ENCODE measurements around the gene ZGPAT. TPM values are rescaled to one million over a fixed set of nuclear protein-coding genes. Genes with fewer than 3 reads are reported as not detected.

The ZGPAT gene
- total RNA-seq, 2 donors from 2014 or later = 28.8 to 29.5 TPM

GRCh38 chr20:63746751-63747315, 39.0 kb downstream of the ZGPAT start:
- Mint-ChIP-seq H3K4me1 (peaks cover 4% of the 10 kb centered on the region), H3K27ac (no peak overlapping the region), H3K36me3 (ENCODE audit: low read depth) (peaks cover 14% of the 10 kb centered on the region), H3K9me3 (no peaks in the 10 kb centered on the region), H3K4me3 (no peak overlapping the region), H3K27me3 (ENCODE audit: insufficient read depth) (no peaks in the 10 kb centered on the region)
- 96% methylated on average over 40 to 47 of the region's 47 CpGs for WGBS, 2 experiments (ENCODE audit: insufficient coverage in 1 of 2, insufficient read length in 1 of 2)
- H3K27ac ChIP-seq (ENCODE audit: low read depth, low read length) = no peak overlapping the region
- H3K27me3 ChIP-seq (ENCODE audit: control insufficient read depth, insufficient read depth, low read length, poor library complexity, severe bottlenecking) = no peaks in the 10 kb centered on the region
- no peak overlapping the region for H3K9ac ChIP-seq (ENCODE audit: extremely low read depth, low read length, poor library complexity, severe bottlenecking)
- peaks cover under 1% of the 10 kb centered on the region for H3K4me1 ChIP-seq (ENCODE audit: control insufficient read depth, insufficient read depth, low read length)
- H3K36me3 ChIP-seq (ENCODE audit: control insufficient read depth, insufficient read depth, low read length) = peaks cover 23% of the 10 kb centered on the region
- no peak for TF ChIP-seq CTCF (conservative IDR thresholded peaks at IDR 0.05)
- peak; percentile 45 for DNase-seq
- H3K9me3 ChIP-seq (ENCODE audit: control insufficient read depth, low read length) = no peaks in the 10 kb centered on the region
- no peak overlapping the region for H3K4me3 ChIP-seq (ENCODE audit: low read length)

- Histone ChIP-seq H3K27ac (ENCODE audit: low read depth, low read length) (no peak overlapping the region), H3K4me3 (ENCODE audit: low read length) (no peak overlapping the region), H3K4me1 (ENCODE audit: control insufficient read depth, insufficient read depth, low read length) (no peaks in the 10 kb centered on the region), H3K9me3 (ENCODE audit: control insufficient read depth, low read length) (no peaks in the 10 kb centered on the region), H3K9ac (ENCODE audit: extremely low read depth, low read length, poor library complexity, severe bottlenecking) (no peak overlapping the region), H3K36me3 (ENCODE audit: control insufficient read depth, insufficient read depth, low read length) (peaks cover 20% of the 10 kb centered on the region), H3K27me3 (ENCODE audit: control insufficient read depth, insufficient read depth, low read length, poor library complexity, severe bottlenecking) (no peaks in the 10 kb centered on the region)
- Mint-ChIP-seq H3K9me3 (no peaks in the 10 kb centered on the region), H3K27me3 (ENCODE audit: insufficient read depth) (no peaks in the 10 kb centered on the region), H3K36me3 (ENCODE audit: low read depth) (peaks cover 15% of the 10 kb centered on the region), H3K4me1 (peaks cover 4% of the 10 kb centered on the region), H3K4me3 (no peak overlapping the region), H3K27ac (no peak overlapping the region)
- no peak for TF ChIP-seq CTCF (conservative IDR thresholded peaks at IDR 0.05)
- DNase-seq = no peak
- 80 to 89% methylated on average over 6 to 13 of the region's 13 CpGs for WGBS, 2 experiments (ENCODE audit: insufficient coverage in 1 of 2, insufficient read length in 1 of 2)
Measured at GRCh38 chr20:63747622-63748069, 39.8 kb downstream of the ZGPAT start.

- no peaks in the 10 kb centered on the region for H3K9me3 ChIP-seq (ENCODE audit: control insufficient read depth, low read length)
- no peak overlapping the region for H3K4me3 ChIP-seq (ENCODE audit: low read length)
- H3K9me3 Mint-ChIP-seq = no peaks in the 10 kb centered on the region
- no peak for TF ChIP-seq CTCF (conservative IDR thresholded peaks at IDR 0.05)
- H3K9ac ChIP-seq (ENCODE audit: extremely low read depth, low read length, poor library complexity, severe bottlenecking) = no peak overlapping the region
- peaks cover 4% of the 10 kb centered on the region for H3K4me1 Mint-ChIP-seq
- H3K36me3 Mint-ChIP-seq (ENCODE audit: low read depth) = peaks cover 15% of the 10 kb centered on the region
- no peaks in the 10 kb centered on the region for H3K27me3 ChIP-seq (ENCODE audit: control insufficient read depth, insufficient read depth, low read length, poor library complexity, severe bottlenecking)
- no peak overlapping the region for H3K4me3 Mint-ChIP-seq
- no peak for DNase-seq
- H3K36me3 ChIP-seq (ENCODE audit: control insufficient read depth, insufficient read depth, low read length) = peaks cover 19% of the 10 kb centered on the region
- no peak overlapping the region for H3K27ac ChIP-seq (ENCODE audit: low read depth, low read length)
- H3K27me3 Mint-ChIP-seq (ENCODE audit: insufficient read depth) = no peaks in the 10 kb centered on the region
- H3K4me1 ChIP-seq (ENCODE audit: control insufficient read depth, insufficient read depth, low read length) = no peaks in the 10 kb centered on the region
- H3K27ac Mint-ChIP-seq = no peak overlapping the region
- WGBS, 2 experiments (ENCODE audit: insufficient coverage in 1 of 2, insufficient read length in 1 of 2) = 82 to 92% methylated on average over 7 to 20 of the region's 20 CpGs
Measured at GRCh38 chr20:63748070-63748933, 40.5 kb downstream of the ZGPAT start.
